Smooth muscle cell (in vitro differentiated cells): Measurements from ENCODE around the gene NPTX2. TPM values are rescaled to one million over a fixed set of nuclear protein-coding genes. Genes with fewer than 3 reads are reported as not detected.

Experiments
- DNase-seq: peaks from one replicate; lab custom pipeline; 2025; ENCODE audit not compliant: unreplicated experiment; lab: John Stamatoyannopoulos, UW
- H2AFZ ChIP-seq: fragments of 200-600 bp; sonication (generic); 2 replicates; pipeline ENCODE4 v1.6.0; 2016; ENCODE audit warnings: antibody characterized with exemption, low read depth, mild to moderate bottlenecking
- H3F3A ChIP-seq: fragments of 200-600 bp; sonication (generic); 2 replicates; pipeline ENCODE4 v1.6.0; 2017; ENCODE audit warnings: antibody characterized with exemption, low read depth
- H3K27ac ChIP-seq: fragments of 200-600 bp; sonication (generic); 2 replicates; pipeline ENCODE4 v1.5.1; 2016; ENCODE audit warnings: low read depth, mild to moderate bottlenecking
- H3K27me3 ChIP-seq: fragments of 200-600 bp; sonication (generic); 2 replicates; pipeline ENCODE4 v1.6.1; 2016; ENCODE audit warnings: low read depth, mild to moderate bottlenecking
- H3K36me3 ChIP-seq: fragments of 200-600 bp; sonication (generic); 2 replicates; pipeline ENCODE4 v1.5.1; 2016; ENCODE audit warnings: low read depth
- H3K4me1 ChIP-seq: fragments of 200-600 bp; sonication (generic); 2 replicates; pipeline ENCODE4 v1.5.1; 2016; ENCODE audit warnings: low read depth
- H3K4me2 ChIP-seq: fragments of 200-600 bp; sonication (generic); 2 replicates; pipeline ENCODE4 v1.6.0; 2016; ENCODE audit warnings: mild to moderate bottlenecking
- H3K4me3 ChIP-seq: fragments of 200-600 bp; sonication (generic); 2 replicates; pipeline ENCODE4 v1.5.1; 2016; ENCODE audit warnings: mild to moderate bottlenecking
- H3K79me2 ChIP-seq: fragments of 200-600 bp; sonication (generic); 2 replicates; pipeline ENCODE4 v1.6.0; 2016; ENCODE audit warnings: low read depth, mild to moderate bottlenecking
- H3K9ac ChIP-seq: fragments of 200-600 bp; sonication (generic); 2 replicates; pipeline ENCODE4 v1.6.0; 2016; ENCODE audit warnings: low read depth
- H3K9me3 ChIP-seq: fragments of 200-600 bp; sonication (generic); replicated peaks from 2 replicates; pipeline ENCODE4 v1.5.1; 2016; ENCODE audit warnings: low read depth
- H4K20me1 ChIP-seq: fragments of 200-600 bp; sonication (generic); 2 replicates; pipeline ENCODE4 v1.6.0; 2016; ENCODE audit warnings: low read depth
- WGBS: methylation state at CpG from one replicate; pipeline ENCODE4 v1.1.7; 2016; ENCODE audit warnings: low lambda C conversion rate; 5-methylcytosine and 5-hydroxymethylcytosine counted together
- polyA plus RNA-seq: library from polyadenylated mRNA; unstranded; fragments of >200 nt; fragmentation: Nextera tagmentation; extraction: Ambion mirVana; gene quantifications from 2 replicates; pipeline ENCODE4 v1.2.1, GENCODE V29; 2016
- total RNA-seq: library from RNA; depleted of rRNA; stranded (reverse); fragments of >200 nt; gene quantifications from 2 replicates; pipeline ENCODE4 v1.2.3, GENCODE V29; 2014
- TF ChIP-seq, protein P1 (sequence below): fragments of 200-600 bp; sonication (generic); IDR thresholded peaks from 2 replicates; pipeline ENCODE4 v1.5.1; 2017; ENCODE audit warnings: borderline replicate concordance, mild to moderate bottlenecking, antibody characterized with exemption; ENCODE audit not compliant: insufficient read depth, poor library complexity, severe bottlenecking

Gene NPTX2
- total and polyA plus RNA-seq, 2 experiments from 2014 or later = 13.8 to 28.6 TPM

DNA sequence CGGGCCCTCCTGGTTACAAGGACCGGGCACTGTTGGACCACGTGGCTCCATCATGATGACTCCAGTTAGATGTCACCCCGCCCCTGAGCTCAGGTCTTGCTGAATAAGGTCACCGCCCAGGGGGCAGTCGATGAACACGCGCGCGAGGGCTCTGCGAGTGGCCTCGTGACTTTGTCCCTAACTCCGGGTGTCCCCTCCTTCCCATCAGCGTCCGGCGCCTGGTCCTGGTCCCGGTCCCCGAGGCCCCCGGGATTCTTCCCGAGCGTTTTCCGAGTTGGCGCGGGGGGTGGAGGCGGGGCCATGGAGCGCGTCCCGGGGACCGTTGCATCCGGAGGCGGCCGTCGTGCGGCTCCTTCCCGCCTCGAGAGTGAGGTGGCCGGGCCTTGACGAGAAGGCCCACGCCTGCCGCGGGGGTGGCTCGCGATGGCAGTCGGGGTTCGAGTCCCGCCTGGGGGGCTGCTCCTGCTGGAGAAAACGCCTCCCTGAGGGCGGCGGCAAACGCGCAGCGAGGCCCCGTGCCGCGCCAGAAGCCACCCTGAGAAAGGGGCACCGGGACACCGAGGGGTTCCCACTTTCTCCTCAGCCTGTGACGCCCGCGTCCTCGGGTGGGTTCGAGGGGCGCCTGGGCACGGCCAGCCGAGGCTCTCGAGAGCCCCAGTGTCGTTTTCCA is 569 bp upstream of the NPTX2 start:
- Histone ChIP-seq H3K9me3 (no peaks in the 10 kb centered on the region), H3K36me3 (no peaks in the 10 kb centered on the region), H4K20me1 (no peaks in the 10 kb centered on the region), H3K27ac (no peak overlapping the region), H2AFZ (no peak overlapping the region), H3K27me3 (peaks cover 48% of the 10 kb centered on the region), H3K79me2 (no peaks in the 10 kb centered on the region), H3F3A (no peaks in the 10 kb centered on the region), H3K4me2 (peak overlapping the region; percentile 85), H3K9ac (no peak overlapping the region), H3K4me1 (peaks cover 13% of the 10 kb centered on the region), H3K4me3 (peak overlapping the region; percentile 43)
- WGBS = 7% methylated on average over 65 of the region's 67 CpGs
- TF ChIP-seq, protein P1, sequence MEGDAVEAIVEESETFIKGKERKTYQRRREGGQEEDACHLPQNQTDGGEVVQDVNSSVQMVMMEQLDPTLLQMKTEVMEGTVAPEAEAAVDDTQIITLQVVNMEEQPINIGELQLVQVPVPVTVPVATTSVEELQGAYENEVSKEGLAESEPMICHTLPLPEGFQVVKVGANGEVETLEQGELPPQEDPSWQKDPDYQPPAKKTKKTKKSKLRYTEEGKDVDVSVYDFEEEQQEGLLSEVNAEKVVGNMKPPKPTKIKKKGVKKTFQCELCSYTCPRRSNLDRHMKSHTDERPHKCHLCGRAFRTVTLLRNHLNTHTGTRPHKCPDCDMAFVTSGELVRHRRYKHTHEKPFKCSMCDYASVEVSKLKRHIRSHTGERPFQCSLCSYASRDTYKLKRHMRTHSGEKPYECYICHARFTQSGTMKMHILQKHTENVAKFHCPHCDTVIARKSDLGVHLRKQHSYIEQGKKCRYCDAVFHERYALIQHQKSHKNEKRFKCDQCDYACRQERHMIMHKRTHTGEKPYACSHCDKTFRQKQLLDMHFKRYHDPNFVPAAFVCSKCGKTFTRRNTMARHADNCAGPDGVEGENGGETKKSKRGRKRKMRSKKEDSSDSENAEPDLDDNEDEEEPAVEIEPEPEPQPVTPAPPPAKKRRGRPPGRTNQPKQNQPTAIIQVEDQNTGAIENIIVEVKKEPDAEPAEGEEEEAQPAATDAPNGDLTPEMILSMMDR = no peak
- no peak for DNase-seq

DNA sequence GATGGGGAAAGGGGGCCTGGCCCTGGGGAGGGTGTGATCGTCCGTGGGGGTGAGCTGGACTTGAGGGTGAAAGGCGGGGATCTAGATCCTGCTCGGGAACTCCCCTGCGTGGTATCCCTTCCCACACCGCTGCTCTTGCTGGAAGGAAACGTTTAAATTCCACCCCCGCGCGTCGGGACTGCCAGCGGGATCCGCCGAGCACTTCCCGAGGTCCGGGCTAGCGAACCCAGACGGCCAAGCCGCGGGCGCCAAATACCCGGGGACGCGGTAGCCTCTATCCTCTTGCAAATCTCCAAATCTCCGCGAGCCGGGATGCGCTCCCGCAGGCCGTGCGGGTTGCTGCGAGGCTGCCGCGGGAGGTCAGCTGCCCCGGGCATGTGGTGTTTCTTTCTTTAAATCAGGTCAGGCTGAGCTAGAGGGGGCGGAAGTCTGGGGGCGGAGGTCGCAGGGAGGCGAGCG is 904 bp downstream of the NPTX2 start:
- Histone ChIP-seq H3K4me3 (peak overlapping the region; percentile 43), H2AFZ (no peak overlapping the region), H3K27me3 (peaks cover 54% of the 10 kb centered on the region), H3K4me2 (peak overlapping the region; percentile 85), H3K27ac (no peak overlapping the region), H3K36me3 (no peaks in the 10 kb centered on the region), H3K79me2 (no peaks in the 10 kb centered on the region), H3K9me3 (no peaks in the 10 kb centered on the region), H3F3A (no peaks in the 10 kb centered on the region), H3K4me1 (peaks cover 13% of the 10 kb centered on the region), H3K9ac (no peak overlapping the region), H4K20me1 (no peaks in the 10 kb centered on the region)
- TF ChIP-seq, protein P1 = no peak
- DNase-seq = no peak
- WGBS = 1% methylated on average over 39 of the region's 40 CpGs

DNA sequence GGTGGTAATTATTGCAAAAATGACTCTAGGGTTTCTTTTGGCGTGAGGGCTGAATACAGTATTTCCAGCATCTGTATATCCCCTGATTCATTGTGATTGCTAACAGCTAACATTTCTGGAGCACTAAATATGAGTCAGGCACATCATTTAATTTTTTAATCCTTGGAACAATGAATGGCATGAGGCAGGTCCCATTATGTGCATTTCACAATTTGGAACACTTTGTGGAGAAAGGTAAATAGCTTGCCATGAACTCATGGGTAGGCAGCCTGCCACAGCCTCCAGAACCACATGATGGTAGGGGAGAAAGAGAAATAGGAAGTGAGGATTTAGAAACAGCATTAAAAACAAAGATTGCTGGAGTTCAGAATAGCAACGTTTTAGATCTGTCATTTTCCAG is 1.7 kb downstream of the NPTX2 start:
- H3K79me2 ChIP-seq = no peaks in the 10 kb centered on the region
- no peaks in the 10 kb centered on the region for H3F3A ChIP-seq
- peaks cover 13% of the 10 kb centered on the region for H3K4me1 ChIP-seq
- peaks cover 54% of the 10 kb centered on the region for H3K27me3 ChIP-seq
- 12% methylated on average over 2 of the region's 2 CpGs for WGBS
- TF ChIP-seq, protein P1 = no peak
- H4K20me1 ChIP-seq = no peaks in the 10 kb centered on the region
- no peak overlapping the region for H3K27ac ChIP-seq
- H3K36me3 ChIP-seq = no peaks in the 10 kb centered on the region
- H3K9ac ChIP-seq = no peak overlapping the region
- peak overlapping the region; percentile 85 for H3K4me2 ChIP-seq
- H3K4me3 ChIP-seq = no peak overlapping the region
- H3K9me3 ChIP-seq = no peaks in the 10 kb centered on the region
- no peak overlapping the region for H2AFZ ChIP-seq
- no peak for DNase-seq
